Ovary (tissue), 9 donors: ENCODE data around the gene EEF1B2. TPM values are rescaled to one million over a fixed set of nuclear protein-coding genes. Genes with fewer than 3 reads are reported as not detected.
"Not testable (repeated sequence)": the region's sequence is repeated elsewhere in the genome, so short reads cannot be mapped to it uniquely, and the experiment has no call there.

Experiments
- DNase-seq, 5 donors: peaks; one replicate each; pipeline ENCODE4 v3.0.0-alpha.2; 2019 to 2020
- H3K27ac ChIP-seq, 2 donors: fragments of 200-600 bp; one replicate each; pipeline versions ENCODE4 v1.5.1 to v1.8.0; 2019 to 2022
- H3K27me3 ChIP-seq: fragments of 200-600 bp; one replicate; pipeline ENCODE4 v1.8.0; 2022
- H3K36me3 ChIP-seq: fragments of 200-600 bp; sonication (generic); one replicate; pipeline ENCODE4 v1.5.1; 2019
- H3K4me1 ChIP-seq: one replicate; pipeline ENCODE4 v1.8.1; 2013; ENCODE audit warnings: mild to moderate bottlenecking, moderate library complexity; ENCODE audit not compliant: insufficient read depth
- H3K4me3 ChIP-seq: fragments of 200-600 bp; sonication (generic); one replicate; pipeline ENCODE4 v1.5.1; 2017
- H3K9me3 ChIP-seq, 2 donors: fragments of 200-600 bp in 1 of 2; sonication (generic) in 1 of 2; one replicate each; pipeline versions ENCODE4 v1.5.1 to v1.8.1; 2013 to 2019; ENCODE audit warnings: mild to moderate bottlenecking in 1 of 2, moderate library complexity in 1 of 2
- EP300 ChIP-seq: sonication (generic); formaldehyde crosslinking; IDR thresholded peaks from one replicate; pipeline ENCODE4 v1.6.1; 2017; ENCODE audit warnings: antibody characterized with exemption
- POLR2A ChIP-seq: fragments of 450-650 bp; IDR thresholded peaks from one replicate; pipeline ENCODE4 v1.6.1; 2017; ENCODE audit warnings: antibody characterized with exemption, mild to moderate bottlenecking, moderate library complexity
- WGBS, 3 donors: extraction: QIAGEN DNeasy Blood & Tissue Kit in 1 of 3; methylation state at CpG; one replicate each; pipeline versions ENCODE4 v1.1.5 to v1.1.7; 2013 to 2017; 5-methylcytosine and 5-hydroxymethylcytosine counted together
- intact Hi-C, 4 donors: fragments of 100-400 bp; cut with DNase I; formaldehyde crosslinking; loops; one replicate each; pipeline versions ENCODE4 v1.11.0 to v1.15.1; 2022 to 2023
- polyA plus RNA-seq, 2 donors: library from polyadenylated mRNA; stranded (reverse); fragments of 200-250 nt in 1 of 2; fragments of 350-450 nt in 1 of 2; fragmentation: Illumina TruSeq in 1 of 2; extraction: RNeasy Lipid Tissue Mini Kit (QIAGEN cat#74804) in 1 of 2; gene quantifications; one replicate each; pipeline ENCODE4 v1.2.3, GENCODE V29; 2013 to 2014
- total RNA-seq, 7 donors: library from RNA; depleted of rRNA in 2 of 7; stranded (reverse); fragments of >200 nt in 2 of 7; fragmentation: NEBNext Ultra II Directional in 3 of 7; extraction: Animal tissue kit (Norgen Biotek cat#: 25700) in 3 of 7; gene quantifications; one replicate each; pipeline versions ENCODE4 v1.1.0 to v1.2.4, GENCODE V29; 2016 to 2023
- TF ChIP-seq, protein P1 (sequence below), 3 donors: fragments of 450-650 bp in 2 of 3; fragments of 200-600 bp in 1 of 3; IDR thresholded peaks; one replicate each; pipeline versions ENCODE4 v1.5.1 to v1.8.0; 2016 to 2022; ENCODE audit warnings: antibody characterized with exemption in 3 of 3, mild to moderate bottlenecking in 1 of 3
- donor health status: DM: no; HTN: no; CAD: no; lungs with moderate emphysema.
- donor health status: DM: no; HTN: no; CAD: no.
- donor health status: Bipolar disorder and iron deficiency.
- donor health status: DM: yes; HTN: yes; CAD: no.
- donor health status: DM: no; HTN: no; CAD: no.
- donor health status: DM: yes; HTN: yes; CAD: no.

Gene EEF1B2
- total and polyA plus RNA-seq, 9 donors = 647 to 1,651 (median 809) TPM

DNA sequence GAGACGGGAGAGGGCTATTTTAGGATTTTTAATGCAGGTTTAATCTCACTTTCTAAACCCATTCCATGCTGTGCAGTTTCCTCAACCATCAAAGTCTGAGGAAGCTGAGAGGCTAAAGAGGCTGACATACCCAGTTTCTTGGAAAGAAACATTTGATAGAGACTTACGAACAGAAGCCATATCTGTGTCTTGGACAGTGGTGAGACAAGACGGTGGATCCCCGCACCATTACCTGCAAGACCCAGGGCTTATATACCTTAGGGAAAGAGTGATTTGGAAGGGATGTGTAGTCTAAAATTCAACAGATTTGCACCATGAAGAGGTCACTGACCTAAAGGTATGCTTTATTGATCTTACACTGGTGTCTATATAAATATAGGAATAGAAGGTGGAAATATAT is 13.5 kb downstream of the EEF1B2 start:
- intact Hi-C loops = no loop called here
- H3K27me3 ChIP-seq = no peaks in the 10 kb centered on the region
- 91 to 99% (median 94%) methylated on average over 4 of the region's 4 CpGs for WGBS, 3 donors
- H3K9me3 ChIP-seq = no peaks in the 10 kb centered on the region
- H3K4me1 ChIP-seq = no peaks in the 10 kb centered on the region
- H3K27ac ChIP-seq = no peak overlapping the region
- H3K36me3 ChIP-seq = no peaks in the 10 kb centered on the region
- no peak for TF ChIP-seq POLR2A
- no peak for TF ChIP-seq EP300
- TF ChIP-seq, protein P1, sequence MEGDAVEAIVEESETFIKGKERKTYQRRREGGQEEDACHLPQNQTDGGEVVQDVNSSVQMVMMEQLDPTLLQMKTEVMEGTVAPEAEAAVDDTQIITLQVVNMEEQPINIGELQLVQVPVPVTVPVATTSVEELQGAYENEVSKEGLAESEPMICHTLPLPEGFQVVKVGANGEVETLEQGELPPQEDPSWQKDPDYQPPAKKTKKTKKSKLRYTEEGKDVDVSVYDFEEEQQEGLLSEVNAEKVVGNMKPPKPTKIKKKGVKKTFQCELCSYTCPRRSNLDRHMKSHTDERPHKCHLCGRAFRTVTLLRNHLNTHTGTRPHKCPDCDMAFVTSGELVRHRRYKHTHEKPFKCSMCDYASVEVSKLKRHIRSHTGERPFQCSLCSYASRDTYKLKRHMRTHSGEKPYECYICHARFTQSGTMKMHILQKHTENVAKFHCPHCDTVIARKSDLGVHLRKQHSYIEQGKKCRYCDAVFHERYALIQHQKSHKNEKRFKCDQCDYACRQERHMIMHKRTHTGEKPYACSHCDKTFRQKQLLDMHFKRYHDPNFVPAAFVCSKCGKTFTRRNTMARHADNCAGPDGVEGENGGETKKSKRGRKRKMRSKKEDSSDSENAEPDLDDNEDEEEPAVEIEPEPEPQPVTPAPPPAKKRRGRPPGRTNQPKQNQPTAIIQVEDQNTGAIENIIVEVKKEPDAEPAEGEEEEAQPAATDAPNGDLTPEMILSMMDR (IDR thresholded peaks at IDR 0.05) = no peak
- H3K4me3 ChIP-seq = no peak overlapping the region
- DNase-seq = no peak

DNA sequence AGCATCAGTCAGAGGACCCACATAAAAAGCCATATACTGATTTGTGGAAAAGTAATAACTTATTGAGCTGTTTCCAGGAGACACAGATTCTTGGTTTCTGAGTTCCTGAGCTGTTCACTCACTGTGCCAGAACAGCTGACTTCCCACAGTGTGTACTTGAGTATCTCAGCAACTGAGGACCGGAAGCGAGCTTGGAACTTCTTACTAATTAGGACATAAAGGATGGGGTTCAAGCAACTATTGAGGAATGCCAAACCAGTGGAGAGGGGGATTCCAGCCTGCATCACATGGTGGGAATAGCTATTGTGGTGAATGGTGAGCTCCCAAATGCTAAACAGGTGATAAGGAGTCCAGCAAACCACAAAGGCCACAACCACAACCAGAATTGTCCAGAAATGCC is 16.4 kb downstream of the EEF1B2 start:
- no peak overlapping the region for H3K4me3 ChIP-seq
- no peak overlapping the region for H3K27ac ChIP-seq
- H3K36me3 ChIP-seq = no peaks in the 10 kb centered on the region
- DNase-seq = no peak
- intact Hi-C loops = no loop called here
- WGBS, 3 donors = 47 to 80% (median 70%) methylated on average over 2 of the region's 2 CpGs
- H3K9me3 ChIP-seq = no peaks in the 10 kb centered on the region
- TF ChIP-seq, protein P1 (IDR thresholded peaks at IDR 0.05) = no peak
- H3K27me3 ChIP-seq = no peaks in the 10 kb centered on the region
- H3K4me1 ChIP-seq = no peaks in the 10 kb centered on the region

DNA sequence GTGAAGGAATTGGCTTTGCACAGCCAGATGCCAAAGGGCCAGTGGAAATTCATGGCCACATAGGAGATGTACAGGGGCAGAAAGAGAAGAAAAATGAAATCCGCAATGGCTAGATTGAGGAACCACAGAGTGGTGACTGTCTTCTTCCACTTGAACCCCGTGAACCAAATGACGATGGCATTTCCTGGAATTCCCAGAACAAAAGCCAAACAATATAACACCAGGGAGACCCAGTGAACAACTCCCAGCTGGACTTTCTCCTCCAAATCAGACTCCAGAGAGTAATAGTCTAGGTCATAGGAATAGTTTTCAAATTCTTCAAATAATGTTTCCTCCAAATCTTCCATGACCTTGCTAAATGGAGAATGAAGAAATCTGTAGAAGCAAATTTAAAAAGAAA is 17.2 kb downstream of the EEF1B2 start:
- Histone ChIP-seq H3K27me3 (no peaks in the 10 kb centered on the region), H3K4me1 (no peaks in the 10 kb centered on the region), H3K27ac (no peak overlapping the region), H3K9me3 (no peaks in the 10 kb centered on the region), H3K36me3 (no peaks in the 10 kb centered on the region), H3K4me3 (no peak overlapping the region)
- TF ChIP-seq POLR2A (no peak), EP300 (no peak)
- TF ChIP-seq, protein P1 (IDR thresholded peaks at IDR 0.05) = no peak
- intact Hi-C loops = no loop called here
- DNase-seq = no peak
- WGBS, 3 donors = 30 to 64% (median 48%) methylated on average over 3 of the region's 3 CpGs

DNA sequence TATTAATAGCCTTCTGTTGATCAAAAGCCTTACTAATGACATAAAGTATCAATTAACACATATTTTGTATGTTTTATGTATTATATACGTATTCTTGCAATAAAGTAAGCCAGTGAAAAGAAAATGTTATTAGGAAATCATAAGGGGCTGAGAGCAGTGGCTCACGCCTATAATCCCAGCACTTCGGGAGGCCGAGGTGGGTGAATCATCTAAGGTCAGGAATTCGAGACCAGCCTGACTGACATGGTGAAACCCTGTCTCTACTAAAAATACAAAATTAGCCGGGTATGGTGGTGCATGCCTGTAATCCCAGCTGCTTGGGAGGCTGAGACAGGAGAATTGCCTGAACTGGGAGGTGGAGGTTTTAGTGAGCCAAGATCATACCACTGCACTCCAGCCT is 21.8 kb downstream of the EEF1B2 start:
- H3K4me1 ChIP-seq, H3K4me3 ChIP-seq, H3K27me3 ChIP-seq, intact Hi-C loops, H3K9me3 ChIP-seq, H3K27ac ChIP-seq, DNase-seq, H3K36me3 ChIP-seq: not testable (repeated sequence)
- 90 to 93% (median 91%) methylated on average over 6 of the region's 6 CpGs for WGBS, 3 donors

DNA sequence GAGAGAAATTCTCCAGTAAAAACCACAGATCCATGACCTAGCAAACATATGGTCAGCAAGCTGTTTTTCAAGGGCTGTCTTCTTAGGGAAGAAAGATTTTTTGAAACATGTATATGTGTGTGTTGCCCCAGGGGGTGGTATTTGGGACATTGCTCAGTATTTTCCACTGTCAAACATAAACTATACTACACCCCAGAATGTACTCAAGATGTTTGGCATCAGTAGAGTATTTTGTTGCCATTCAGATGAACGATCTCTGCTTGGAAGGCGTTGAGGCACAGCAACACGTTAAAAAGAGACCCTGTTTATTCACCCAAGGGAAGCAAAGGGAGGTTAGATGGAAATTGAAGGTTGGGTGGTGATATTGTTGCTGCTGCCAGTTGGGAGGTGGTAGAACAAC is 30.0 kb downstream of the EEF1B2 start:
- TF ChIP-seq POLR2A = no peak
- TF ChIP-seq EP300 = no peak
- TF ChIP-seq, protein P1 (IDR thresholded peaks at IDR 0.05) = no peak
- Histone ChIP-seq H3K27me3 (no peaks in the 10 kb centered on the region), H3K9me3 (no peaks in the 10 kb centered on the region), H3K27ac (no peak overlapping the region), H3K36me3 (no peaks in the 10 kb centered on the region), H3K4me1 (no peaks in the 10 kb centered on the region), H3K4me3 (no peak overlapping the region)
- DNase-seq = no peak
- intact Hi-C loops = no loop called here
- WGBS, 3 donors = 78 to 86% (median 85%) methylated on average over 3 of the region's 3 CpGs
